Progenitor cell of endocrine pancreas (in vitro differentiated cells): Measurements from ENCODE around the gene GPR39. TPM values are rescaled to one million over a fixed set of nuclear protein-coding genes. Genes with fewer than 3 reads are reported as not detected.

Source experiments
- DNase-seq: peaks from one replicate; pipeline ENCODE4 v3.0.0; 2021; ENCODE audit warnings: low spot score; ENCODE audit not compliant: unreplicated experiment
- H3K27ac Mint-ChIP-seq: 2 replicates; pipeline ENCODE4 v1.8.0; 2021; ENCODE audit warnings: mild to moderate bottlenecking, moderate library complexity, mixed read lengths
- H3K27me3 Mint-ChIP-seq: 2 replicates; pipeline ENCODE4 v1.8.0; 2021; ENCODE audit warnings: mixed read lengths
- H3K36me3 Mint-ChIP-seq: 2 replicates; pipeline ENCODE4 v1.8.0; 2022; ENCODE audit warnings: mixed read lengths; ENCODE audit not compliant: insufficient read depth
- H3K4me1 Mint-ChIP-seq: 2 replicates; pipeline ENCODE4 v1.8.0; 2021; ENCODE audit warnings: low read depth, mixed read lengths
- H3K4me3 Mint-ChIP-seq: 2 replicates; pipeline ENCODE4 v1.8.0; 2021; ENCODE audit warnings: low read depth, mild to moderate bottlenecking, moderate library complexity, mixed read lengths
- H3K9me3 Mint-ChIP-seq: 2 replicates; pipeline ENCODE4 v1.8.0; 2021; ENCODE audit warnings: low read depth, mixed read lengths
- CTCF ChIP-seq: fragments of 200-600 bp; sonication (generic); IDR thresholded peaks from one replicate; pipeline ENCODE4 v1.5.0; 2021; ENCODE audit warnings: antibody characterized with exemption, mild to moderate bottlenecking; ENCODE audit not compliant: unreplicated experiment
- total RNA-seq: library from RNA; stranded (reverse); gene quantifications from 2 replicates; pipeline ENCODE4 v1.2.1, GENCODE V29; 2021

GPR39 gene
- total RNA-seq, 1 donor from 2014 or later = 4.0 TPM

GRCh38 chr2:132593171-132593570 is 176.6 kb downstream of the GPR39 start:
- Mint-ChIP-seq H3K27me3 (no peaks in the 10 kb centered on the region), H3K36me3 (no peaks in the 10 kb centered on the region), H3K9me3 (no peaks in the 10 kb centered on the region), H3K4me3 (no peak overlapping the region), H3K4me1 (peaks cover 10% of the 10 kb centered on the region), H3K27ac (no peak overlapping the region)
- DNase-seq = no peak
- TF ChIP-seq CTCF = no peak

GRCh38 chr2:132595186-132595585 is 178.6 kb downstream of the GPR39 start:
- TF ChIP-seq CTCF = no peak
- peaks cover 5% of the 10 kb centered on the region for H3K4me1 Mint-ChIP-seq
- no peaks in the 10 kb centered on the region for H3K27me3 Mint-ChIP-seq
- H3K27ac Mint-ChIP-seq = no peak overlapping the region
- H3K36me3 Mint-ChIP-seq = no peaks in the 10 kb centered on the region
- H3K4me3 Mint-ChIP-seq = no peak overlapping the region
- no peak for DNase-seq
- H3K9me3 Mint-ChIP-seq = no peaks in the 10 kb centered on the region

- DNase-seq = no peak
- Mint-ChIP-seq H3K4me1 (peaks cover 5% of the 10 kb centered on the region), H3K9me3 (no peaks in the 10 kb centered on the region), H3K36me3 (no peaks in the 10 kb centered on the region), H3K27me3 (no peaks in the 10 kb centered on the region), H3K4me3 (no peak overlapping the region), H3K27ac (no peak overlapping the region)
- no peak for TF ChIP-seq CTCF
Measured at GRCh38 chr2:132595693-132596092, 179.1 kb downstream of the GPR39 start.

GRCh38 chr2:132597166-132597565 is 180.6 kb downstream of the GPR39 start:
- Mint-ChIP-seq H3K9me3 (no peaks in the 10 kb centered on the region), H3K27me3 (no peaks in the 10 kb centered on the region), H3K4me1 (peaks cover 5% of the 10 kb centered on the region), H3K36me3 (no peaks in the 10 kb centered on the region), H3K27ac (no peak overlapping the region), H3K4me3 (no peak overlapping the region)
- no peak for TF ChIP-seq CTCF
- DNase-seq = no peak

- Mint-ChIP-seq H3K4me1 (peaks cover 5% of the 10 kb centered on the region), H3K27me3 (no peaks in the 10 kb centered on the region), H3K4me3 (no peak overlapping the region), H3K27ac (no peak overlapping the region), H3K9me3 (no peaks in the 10 kb centered on the region), H3K36me3 (no peaks in the 10 kb centered on the region)
- TF ChIP-seq CTCF = no peak
- DNase-seq = no peak
Measured at GRCh38 chr2:132597831-132598230, 181.2 kb downstream of the GPR39 start.
